GM21423 (cell line): ENCODE results near the gene TRPM4.
"Not testable (repeated sequence)": the region's sequence is repeated elsewhere in the genome, so short reads cannot be mapped to it uniquely, and the experiment has no call there.

Experiments
- ATAC-seq: cut with Tn5 transposase; IDR thresholded peaks from one replicate; pipeline ENCODE4 v1.9.1; 2021; ENCODE audit warnings: mild to moderate bottlenecking, moderate library complexity; ENCODE audit not compliant: unreplicated experiment

TRPM4 gene

GRCh38 chr19:49223472-49223871 lies 65.9 kb downstream of the TRPM4 start:
- ATAC-seq = no peak

GRCh38 chr19:49224441-49224840 lies 66.8 kb downstream of the TRPM4 start:
- not testable (repeated sequence) for ATAC-seq

DNA sequence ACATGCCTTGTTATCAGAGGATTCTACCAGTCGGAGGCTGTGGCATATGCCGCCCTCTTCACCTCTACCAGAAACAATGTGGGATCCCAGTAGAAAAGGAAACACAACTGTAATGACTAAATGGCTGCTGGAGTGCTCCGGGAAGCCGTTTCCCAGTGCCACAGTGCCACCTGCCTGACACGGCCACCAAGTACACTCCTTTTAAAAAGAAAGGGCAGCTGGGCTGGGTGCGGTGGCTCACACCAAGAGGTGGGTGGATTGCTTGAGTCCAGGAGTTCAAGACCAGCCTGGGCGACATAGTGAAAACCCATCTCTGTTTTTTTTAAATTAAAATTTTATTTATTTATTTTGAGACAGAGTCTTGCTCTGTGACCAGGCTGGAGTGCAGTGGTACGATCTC lies 67.3 kb downstream of the TRPM4 start:
- ATAC-seq = no peak

DNA sequence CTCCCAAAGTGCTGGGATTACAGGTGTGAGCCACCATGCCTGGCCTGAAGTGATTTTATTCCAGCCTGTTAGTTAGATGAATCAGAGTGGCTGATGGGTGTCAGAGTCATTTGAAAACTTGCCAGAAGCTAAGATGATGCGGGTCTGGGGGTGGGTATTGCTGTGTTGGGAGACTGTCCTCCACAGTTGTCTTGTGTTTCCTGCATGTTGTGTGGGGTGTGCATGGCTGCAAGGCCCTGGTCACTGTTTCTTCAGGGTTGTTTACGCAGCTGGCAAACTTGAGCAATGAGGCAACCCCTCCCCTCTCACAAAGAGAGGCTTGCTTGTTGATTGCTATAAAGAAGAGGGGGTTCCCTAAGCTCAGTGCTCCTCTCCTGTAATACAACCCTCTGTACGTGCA lies 71.8 kb downstream of the TRPM4 start:
- no peak for ATAC-seq

DNA sequence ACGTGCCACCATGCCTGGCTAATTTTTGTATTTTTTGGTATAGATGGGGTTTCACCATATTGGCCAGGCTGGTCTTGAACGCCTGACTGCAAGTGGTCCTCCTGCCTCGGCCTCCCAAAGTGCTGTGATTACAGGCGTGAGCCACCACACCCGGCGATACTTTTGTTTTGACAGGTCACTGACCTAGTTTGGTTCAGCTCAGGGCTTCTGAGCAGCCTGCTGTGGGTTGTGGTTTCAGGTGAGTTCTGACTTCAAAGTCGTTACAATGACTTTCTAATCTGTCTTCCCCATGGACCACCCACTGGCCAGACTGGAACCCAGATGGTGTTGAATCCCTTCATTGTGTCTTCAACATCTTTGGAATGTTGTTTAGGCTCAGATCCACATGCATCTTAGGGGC lies 73.8 kb downstream of the TRPM4 start:
- no peak for ATAC-seq

DNA sequence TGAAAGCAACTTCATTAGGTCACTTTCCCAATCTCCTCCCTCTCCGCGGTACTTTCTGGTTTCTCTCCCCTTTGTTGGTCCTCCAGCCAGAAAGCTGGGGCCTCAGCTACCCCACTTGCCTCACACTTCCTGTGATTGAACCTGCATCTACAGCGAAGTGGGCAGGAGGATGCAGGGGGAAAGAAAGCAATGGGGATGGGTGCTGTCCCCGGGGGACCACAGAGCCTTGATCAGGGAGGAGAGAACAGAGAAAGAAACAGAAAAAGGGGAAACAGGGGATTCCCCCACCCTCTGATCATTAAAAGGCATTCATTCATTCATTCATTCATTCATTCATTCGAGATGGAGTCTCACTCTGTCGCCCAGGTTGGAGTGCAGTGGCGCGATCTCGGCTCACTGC lies 74.2 kb downstream of the TRPM4 start:
- no peak for ATAC-seq

DNA sequence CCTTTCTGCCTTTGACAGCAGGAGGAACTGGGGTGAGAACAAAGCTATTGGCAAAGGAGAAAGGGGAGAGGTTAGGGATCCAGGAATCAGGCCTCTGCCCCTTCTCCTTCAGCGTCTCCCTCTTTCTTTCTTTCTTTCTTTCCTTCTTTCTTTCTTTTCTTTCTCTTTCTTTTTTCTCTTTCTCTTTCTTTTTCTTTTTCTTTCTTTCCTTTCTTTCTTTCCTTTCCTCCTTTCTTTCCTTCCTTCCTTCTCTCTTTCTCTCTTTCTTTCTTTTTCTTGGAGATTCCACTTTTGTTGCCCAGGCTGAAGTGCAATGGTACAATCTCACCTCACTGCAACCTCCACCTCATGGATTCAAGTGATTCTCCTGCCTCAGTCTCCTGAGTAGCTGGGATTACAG lies 75.6 kb downstream of the TRPM4 start:
- no peak for ATAC-seq

DNA sequence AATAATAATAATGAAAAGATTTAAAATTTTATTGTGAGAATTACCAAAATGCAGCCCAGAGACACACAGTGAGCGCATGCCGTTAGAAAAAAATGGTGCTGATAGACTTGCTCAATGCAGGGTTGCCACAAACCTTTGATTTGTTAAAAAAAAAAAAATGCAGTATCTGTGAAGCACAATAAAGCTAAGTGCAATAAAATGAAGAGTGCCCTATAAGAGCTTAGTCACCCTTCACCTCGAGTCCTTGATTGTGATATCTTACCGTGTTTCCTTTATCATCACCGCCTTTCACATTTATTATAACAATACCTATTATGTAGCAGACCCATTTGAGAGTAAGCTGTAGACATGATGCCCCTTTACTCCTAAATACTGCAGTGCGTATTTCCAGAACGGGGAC lies 84.2 kb downstream of the TRPM4 start:
- no peak for ATAC-seq

DNA sequence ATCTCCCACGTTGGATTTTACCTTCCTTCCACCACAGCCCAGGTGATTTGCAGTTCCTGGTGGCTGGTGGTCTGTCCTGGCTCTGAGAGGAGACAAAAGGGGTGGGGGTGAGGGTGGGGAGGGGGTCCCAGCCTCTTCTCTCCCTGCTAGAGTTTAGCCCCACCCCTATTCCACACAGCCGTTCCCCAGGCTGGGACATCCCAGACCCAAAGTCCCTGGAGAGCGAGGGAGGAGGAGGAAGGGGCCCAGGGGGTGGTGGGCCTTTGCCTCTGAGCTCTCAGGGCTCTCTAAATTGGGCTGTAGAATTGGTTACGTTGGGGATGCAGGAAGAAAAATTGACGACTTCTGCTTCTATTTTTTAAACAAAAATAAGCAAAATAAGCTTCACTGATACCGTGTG lies 85.5 kb downstream of the TRPM4 start:
- no peak for ATAC-seq

GRCh38 chr19:49243726-49244125 lies 86.1 kb downstream of the TRPM4 start:
- ATAC-seq = no peak

- ATAC-seq = no peak
Observed at GRCh38 chr19:49244256-49244655, 86.7 kb downstream of the TRPM4 start.

- ATAC-seq = no peak
Observed at GRCh38 chr19:49247676-49248075, 90.1 kb downstream of the TRPM4 start.

- no peak for ATAC-seq
Observed at GRCh38 chr19:49249933-49250332, 92.3 kb downstream of the TRPM4 start.

- no peak for ATAC-seq
Observed at GRCh38 chr19:49255674-49256073, 98.1 kb downstream of the TRPM4 start.

GRCh38 chr19:49256691-49257090 lies 99.1 kb downstream of the TRPM4 start:
- no peak for ATAC-seq
